Thyroid gland (tissue), 4 donors: ENCODE measurements around the gene CCDC71L. TPM values are rescaled to one million over a fixed set of nuclear protein-coding genes. Genes with fewer than 3 reads are reported as not detected.

Source experiments
- DNase-seq, 2 donors: peaks; one replicate each; pipeline ENCODE4 v3.0.0-alpha.2; 2019
- H3K27ac ChIP-seq, 3 donors: fragments of 200-600 bp; sonication (generic); 1 replicate in 2 of 3; 2 replicates in 1 of 3; pipeline ENCODE4 v1.5.1; 2016 to 2019; ENCODE audit warnings: mild to moderate bottlenecking in 1 of 3, moderate library complexity in 1 of 3
- H3K27me3 ChIP-seq: fragments of 200-600 bp; sonication (generic); one replicate; pipeline ENCODE4 v1.5.1; 2019
- H3K36me3 ChIP-seq, 2 donors: fragments of 200-600 bp; sonication (generic); one replicate each; pipeline ENCODE4 v1.5.1; 2016 to 2019
- H3K4me1 ChIP-seq, 2 donors: fragments of 200-600 bp; sonication (generic); one replicate each; pipeline ENCODE4 v1.5.1; 2017 to 2019
- H3K4me3 ChIP-seq, 3 donors: fragments of 200-600 bp; sonication (generic); replicated peaks in 1 of 3; 1 replicate in 2 of 3; 2 replicates in 1 of 3; pipeline ENCODE4 v1.5.1; 2016; ENCODE audit warnings: mild to moderate bottlenecking in 1 of 3
- H3K9me3 ChIP-seq: fragments of 200-600 bp; sonication (generic); one replicate; pipeline ENCODE4 v1.5.1; 2017
- POLR2A ChIP-seq, 2 donors: fragments of 450-650 bp; IDR thresholded peaks; one replicate each; pipeline ENCODE4 v1.6.1; 2017; ENCODE audit warnings: antibody characterized with exemption in 2 of 2, mild to moderate bottlenecking in 2 of 2, moderate library complexity in 1 of 2
- WGBS, 2 donors: methylation state at CpG; one replicate each; pipeline ENCODE4 v1.1.5; 2017; 5-methylcytosine and 5-hydroxymethylcytosine counted together
- intact Hi-C: fragments of 100-400 bp; cut with DNase I; formaldehyde crosslinking; loops from one replicate; pipeline ENCODE4 v1.15.1; 2023
- total RNA-seq, 4 donors: library from RNA; depleted of rRNA; stranded (reverse); fragments of >200 nt; gene quantifications; one replicate each; pipeline ENCODE4 v1.2.3, GENCODE V29; 2016
- TF ChIP-seq, protein P1 (sequence below), 6 experiments: fragments of 200-600 bp in 3 of 6; fragments of 450-650 bp in 3 of 6; sonication (generic) in 3 of 6; IDR thresholded peaks; one replicate each; pipeline ENCODE4 v1.5.1; 2016 to 2019; ENCODE audit warnings: antibody characterized with exemption in 6 of 6, mild to moderate bottlenecking in 2 of 6, inconsistent platforms in 1 of 6, moderate library complexity in 1 of 6

The CCDC71L gene
- total RNA-seq, 4 donors from 2014 or later: 19.9 to 33.5 (median 27.2) TPM

DNA sequence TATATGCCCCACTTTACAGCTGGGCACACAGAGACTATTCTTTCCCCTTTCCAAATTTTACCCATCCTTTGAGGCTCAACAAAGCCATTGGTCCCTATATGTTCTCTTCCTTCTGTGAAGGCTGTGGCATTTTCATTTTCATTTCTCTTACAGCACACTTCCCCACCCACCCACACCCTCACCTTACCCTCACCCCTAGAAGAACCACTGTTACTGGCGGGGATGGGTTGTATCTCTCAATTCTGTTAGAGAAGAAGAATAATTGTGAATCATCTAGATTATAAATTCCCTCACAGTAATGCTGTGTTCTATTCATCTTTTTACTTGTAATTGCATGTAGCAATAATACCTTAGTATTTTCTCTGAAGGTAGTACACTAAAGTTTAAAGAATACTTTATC lies 10.2 kb upstream of the CCDC71L start:
- 96 to 97% methylated on average over 1 of the region's 1 CpG for WGBS, 2 donors

DNA sequence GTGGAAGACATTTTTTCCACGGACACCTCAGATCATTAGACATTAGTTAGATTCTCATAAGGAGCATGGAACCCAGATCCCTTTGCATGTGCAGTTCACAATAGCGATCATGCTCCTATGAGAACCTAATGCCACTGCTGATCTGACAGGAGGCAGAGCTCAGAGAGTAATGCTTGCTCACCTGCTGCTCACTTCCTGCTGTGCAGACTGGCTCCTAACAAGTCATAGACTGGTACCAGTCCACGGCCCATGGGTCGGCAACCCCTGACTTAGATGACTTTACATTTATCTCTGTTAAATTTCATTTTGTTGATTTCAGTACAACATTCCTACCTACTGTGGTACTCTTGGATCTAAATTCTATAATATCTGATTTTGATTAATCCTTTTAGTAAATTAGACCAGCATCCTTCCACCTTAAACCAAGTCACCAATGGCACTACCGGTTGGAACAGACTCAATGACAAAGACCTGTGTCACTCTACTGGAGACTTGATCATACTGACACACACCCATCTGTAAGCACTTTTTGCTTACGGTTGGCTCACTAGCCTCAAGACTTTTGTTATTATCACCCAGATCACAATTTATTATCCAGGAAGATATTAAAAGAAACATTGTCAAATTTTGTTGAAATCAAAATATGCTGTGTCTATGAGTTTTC lies 8.0 kb upstream of the CCDC71L start:
- no peak overlapping the region for H3K27ac ChIP-seq
- no peaks in the 10 kb centered on the region for H3K36me3 ChIP-seq
- no peaks in the 10 kb centered on the region for H3K9me3 ChIP-seq
- WGBS, 2 donors: 92 to 96% methylated on average over 6 of the region's 6 CpGs
- no peaks in the 10 kb centered on the region for H3K27me3 ChIP-seq
- DNase-seq: no peak
- H3K4me1 ChIP-seq: no peaks in the 10 kb centered on the region
- no peak overlapping the region for H3K4me3 ChIP-seq
- TF ChIP-seq, protein P1, sequence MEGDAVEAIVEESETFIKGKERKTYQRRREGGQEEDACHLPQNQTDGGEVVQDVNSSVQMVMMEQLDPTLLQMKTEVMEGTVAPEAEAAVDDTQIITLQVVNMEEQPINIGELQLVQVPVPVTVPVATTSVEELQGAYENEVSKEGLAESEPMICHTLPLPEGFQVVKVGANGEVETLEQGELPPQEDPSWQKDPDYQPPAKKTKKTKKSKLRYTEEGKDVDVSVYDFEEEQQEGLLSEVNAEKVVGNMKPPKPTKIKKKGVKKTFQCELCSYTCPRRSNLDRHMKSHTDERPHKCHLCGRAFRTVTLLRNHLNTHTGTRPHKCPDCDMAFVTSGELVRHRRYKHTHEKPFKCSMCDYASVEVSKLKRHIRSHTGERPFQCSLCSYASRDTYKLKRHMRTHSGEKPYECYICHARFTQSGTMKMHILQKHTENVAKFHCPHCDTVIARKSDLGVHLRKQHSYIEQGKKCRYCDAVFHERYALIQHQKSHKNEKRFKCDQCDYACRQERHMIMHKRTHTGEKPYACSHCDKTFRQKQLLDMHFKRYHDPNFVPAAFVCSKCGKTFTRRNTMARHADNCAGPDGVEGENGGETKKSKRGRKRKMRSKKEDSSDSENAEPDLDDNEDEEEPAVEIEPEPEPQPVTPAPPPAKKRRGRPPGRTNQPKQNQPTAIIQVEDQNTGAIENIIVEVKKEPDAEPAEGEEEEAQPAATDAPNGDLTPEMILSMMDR (IDR thresholded peaks at IDR 0.05): no peak
- no peak for TF ChIP-seq POLR2A (IDR thresholded peaks at IDR 0.05)
- intact Hi-C loops: loop anchor here (10.0 kb wide), 1 partner anchor 56 kb away; no protein-coding TSS in a partner anchor

More for the DNA sequence above, 10.2 kb upstream of the CCDC71L start:
- Histone ChIP-seq H3K36me3 (no peaks in the 10 kb centered on the region), H3K4me3 (no peak overlapping the region), H3K27ac (no peak overlapping the region), H3K27me3 (no peaks in the 10 kb centered on the region), H3K9me3 (no peaks in the 10 kb centered on the region), H3K4me1 (no peaks in the 10 kb centered on the region)
- intact Hi-C loops: no loop called here
- DNase-seq: no peak
- no peak for TF ChIP-seq POLR2A (IDR thresholded peaks at IDR 0.05)
- TF ChIP-seq, protein P1 (IDR thresholded peaks at IDR 0.05): no peak

DNA sequence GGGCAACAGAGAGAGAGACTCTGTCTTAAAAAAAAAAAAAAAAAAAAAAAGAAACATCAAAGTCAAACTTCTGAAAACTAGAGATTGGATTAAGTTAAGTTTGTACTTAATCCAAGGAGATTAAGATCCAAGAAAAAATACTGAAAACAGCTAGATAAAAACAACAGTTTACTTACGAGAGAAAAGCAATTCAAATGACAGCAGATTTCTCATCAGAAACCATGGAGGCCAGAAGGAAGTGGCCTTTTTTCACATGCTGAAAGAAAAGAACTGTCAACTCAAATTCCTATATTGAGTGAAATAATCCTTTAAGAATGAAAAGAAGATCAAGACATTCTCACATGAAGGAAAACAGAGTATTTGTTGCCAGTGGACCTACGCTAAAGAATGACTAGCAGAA lies 5.4 kb upstream of the CCDC71L start:
- intact Hi-C loops: loop anchor here (10.0 kb wide), 1 partner anchor 58 kb away; no protein-coding TSS in a partner anchor
- H3K4me1 ChIP-seq: no peaks in the 10 kb centered on the region
- H3K9me3 ChIP-seq: no peaks in the 10 kb centered on the region
- H3K4me3 ChIP-seq: no peak overlapping the region
- no peaks in the 10 kb centered on the region for H3K27me3 ChIP-seq
- H3K36me3 ChIP-seq: no peaks in the 10 kb centered on the region
- 89 to 91% methylated on average over 2 of the region's 2 CpGs for whole genome bisulfite sequencing, 2 donors
- no peak for DNase-seq
- no peak for TF ChIP-seq POLR2A (IDR thresholded peaks at IDR 0.05)
- TF ChIP-seq, protein P1 (IDR thresholded peaks at IDR 0.05): no peak
- H3K27ac ChIP-seq: no peak overlapping the region

DNA sequence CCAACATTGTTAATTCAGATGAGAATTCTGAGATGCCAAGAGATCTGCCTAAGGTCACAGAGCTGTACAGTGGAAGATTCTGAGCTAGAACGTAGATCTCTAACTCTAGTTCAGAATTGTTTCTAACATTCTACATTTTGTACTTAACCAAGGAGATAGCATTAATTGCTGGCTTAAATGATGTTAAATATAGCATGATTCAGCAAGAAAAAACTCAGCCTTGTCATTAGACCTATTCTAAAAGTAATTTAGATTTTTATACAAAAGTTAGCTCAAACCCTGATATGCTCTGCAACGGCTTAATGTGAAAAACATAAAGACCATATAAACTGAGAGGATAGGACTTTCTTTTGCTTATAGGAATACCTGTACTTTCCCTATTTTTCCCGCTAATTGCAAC lies 3.4 kb upstream of the CCDC71L start:
- peaks cover under 1 to 2% of the 10 kb centered on the region in 2 donors for H3K4me1 ChIP-seq
- 90 to 94% methylated on average over 3 of the region's 3 CpGs for WGBS, 2 donors
- H3K27ac ChIP-seq: no peak overlapping the region
- H3K27me3 ChIP-seq: no peaks in the 10 kb centered on the region
- no peaks in the 10 kb centered on the region for H3K36me3 ChIP-seq
- DNase-seq: no peak
- intact Hi-C loops: loop anchor here (10.0 kb wide), 1 partner anchor 60 kb away; no protein-coding TSS in a partner anchor
- TF ChIP-seq, protein P1 (IDR thresholded peaks at IDR 0.05): no peak
- no peak for TF ChIP-seq POLR2A (IDR thresholded peaks at IDR 0.05)
- H3K4me3 ChIP-seq: no peak overlapping the region
- no peaks in the 10 kb centered on the region for H3K9me3 ChIP-seq
